Stomach (tissue), 4 donors: ENCODE results near the gene RGS6.

ENCODE experiments used
- POLR2A ChIP-seq, 4 donors: fragments of 450-650 bp; IDR thresholded peaks; one replicate each; pipeline ENCODE4 v1.6.1; 2016; ENCODE audit warnings: antibody characterized with exemption in 4 of 4, control low read depth in 2 of 4, mild to moderate bottlenecking in 1 of 4, moderate library complexity in 1 of 4
- POLR2AphosphoS5 ChIP-seq, 3 donors: sonication (generic); formaldehyde crosslinking; IDR thresholded peaks; one replicate each; pipeline ENCODE4 v1.6.1; 2016; ENCODE audit warnings: antibody characterized with exemption in 3 of 3
- TF ChIP-seq, protein P1 (sequence below), 7 experiments: fragments of 450-650 bp in 4 of 7; fragments of 200-600 bp in 3 of 7; sonication (generic) in 3 of 7; IDR thresholded peaks; one replicate each; pipeline ENCODE4 v1.5.1; 2016 to 2019; ENCODE audit warnings: antibody characterized with exemption in 7 of 7, control low read depth in 2 of 7, mild to moderate bottlenecking in 1 of 7

DNA sequence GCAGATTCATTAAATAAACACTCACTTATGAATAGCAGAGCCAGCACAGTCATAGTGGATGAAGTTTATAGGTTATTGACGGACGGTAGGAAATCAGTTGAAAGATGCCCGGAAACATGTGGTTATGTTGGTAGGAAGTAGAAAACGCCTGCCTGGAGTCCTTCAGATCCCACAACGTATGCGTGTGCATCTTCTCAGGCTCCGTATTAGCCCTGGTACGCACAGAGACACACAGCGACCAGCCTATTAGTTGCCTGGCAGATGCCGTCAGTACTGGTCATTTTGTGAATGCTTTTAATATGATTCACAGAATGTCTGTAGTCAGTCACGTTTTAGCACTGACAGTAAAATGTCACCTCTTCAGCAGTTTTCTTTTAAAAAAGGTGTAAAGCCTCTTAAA lies 196.4 kb downstream of the RGS6 start:
- TF ChIP-seq, protein P1, sequence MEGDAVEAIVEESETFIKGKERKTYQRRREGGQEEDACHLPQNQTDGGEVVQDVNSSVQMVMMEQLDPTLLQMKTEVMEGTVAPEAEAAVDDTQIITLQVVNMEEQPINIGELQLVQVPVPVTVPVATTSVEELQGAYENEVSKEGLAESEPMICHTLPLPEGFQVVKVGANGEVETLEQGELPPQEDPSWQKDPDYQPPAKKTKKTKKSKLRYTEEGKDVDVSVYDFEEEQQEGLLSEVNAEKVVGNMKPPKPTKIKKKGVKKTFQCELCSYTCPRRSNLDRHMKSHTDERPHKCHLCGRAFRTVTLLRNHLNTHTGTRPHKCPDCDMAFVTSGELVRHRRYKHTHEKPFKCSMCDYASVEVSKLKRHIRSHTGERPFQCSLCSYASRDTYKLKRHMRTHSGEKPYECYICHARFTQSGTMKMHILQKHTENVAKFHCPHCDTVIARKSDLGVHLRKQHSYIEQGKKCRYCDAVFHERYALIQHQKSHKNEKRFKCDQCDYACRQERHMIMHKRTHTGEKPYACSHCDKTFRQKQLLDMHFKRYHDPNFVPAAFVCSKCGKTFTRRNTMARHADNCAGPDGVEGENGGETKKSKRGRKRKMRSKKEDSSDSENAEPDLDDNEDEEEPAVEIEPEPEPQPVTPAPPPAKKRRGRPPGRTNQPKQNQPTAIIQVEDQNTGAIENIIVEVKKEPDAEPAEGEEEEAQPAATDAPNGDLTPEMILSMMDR (IDR thresholded peaks at IDR 0.05), result no peak
- TF ChIP-seq POLR2AphosphoS5 (IDR thresholded peaks at IDR 0.05), result no peak
- TF ChIP-seq POLR2A (IDR thresholded peaks at IDR 0.05), result no peak
